Hypothalamus (tissue), 51 donors: Measurements from ENCODE around the gene CHST6.

Experiments used
- DNase-seq, 51 donors: peaks; one replicate each; lab custom pipeline; 2025; lab: John Stamatoyannopoulos, UW

Gene CHST6

GRCh38 chr16:75478480-75479345 lies 16.5 kb downstream of the CHST6 start:
- DNase-seq: no peak

- peak in 1 of 51 donors; percentile 13 for DNase-seq
These were observed 17.4 kb downstream of the CHST6 start for GRCh38 chr16:75477680-75478473.

- DNase-seq: no peak
These were observed 18.4 kb downstream of the CHST6 start for GRCh38 chr16:75476817-75477216.

- no peak for DNase-seq
These were observed 19.8 kb downstream of the CHST6 start for GRCh38 chr16:75475420-75475847.

- no peak for DNase-seq
These were observed 22.0 kb downstream of the CHST6 start for GRCh38 chr16:75472908-75473877.

- peak in 36 of 51 donors; percentile 8 to 79 (median 42) for DNase-seq
These were observed 23.3 kb downstream of the CHST6 start for GRCh38 chr16:75471723-75472633.

- DNase-seq: no peak
These were observed 28.5 kb downstream of the CHST6 start for GRCh38 chr16:75466760-75467159.

GRCh38 chr16:75464122-75464918 lies 30.9 kb downstream of the CHST6 start, which contains the start of gene TMEM170A:
TSS of gene TMEM170A (minus strand) at chr16:75464689. CDS start at chr16:75464600, 89 bp downstream.
- DNase-seq: peak; percentile 92 to 100 (median 98)

- DNase-seq: peak in 25 of 51 donors; percentile 21 to 75 (median 47)
These were observed 31.7 kb downstream of the CHST6 start for GRCh38 chr16:75463389-75464121.

GRCh38 chr16:75462806-75463205 lies 32.4 kb downstream of the CHST6 start:
- no peak for DNase-seq

- DNase-seq: no peak
These were observed 33.7 kb downstream of the CHST6 start for GRCh38 chr16:75461575-75461974.

GRCh38 chr16:75460446-75460845 lies 34.8 kb downstream of the CHST6 start:
- DNase-seq: peak in 2 of 51 donors; percentile 5 to 12

GRCh38 chr16:75459691-75460090 lies 35.5 kb downstream of the CHST6 start:
- DNase-seq: no peak

GRCh38 chr16:75458439-75458838 lies 36.8 kb downstream of the CHST6 start:
- DNase-seq: no peak

- no peak for DNase-seq
These were observed 37.2 kb downstream of the CHST6 start for GRCh38 chr16:75458029-75458428.

GRCh38 chr16:75457485-75458021 lies 37.7 kb downstream of the CHST6 start:
- DNase-seq: no peak

- no peak for DNase-seq
These were observed 38.3 kb downstream of the CHST6 start for GRCh38 chr16:75456971-75457370.
